NCI-H526 (cell line): ENCODE measurements around the gene THAP2.

Experiments
- DNase-seq, 2 experiments: peaks; one replicate each; lab custom pipeline; 2025; lab: John Stamatoyannopoulos, UW

THAP2 gene

GRCh38 chr12:71703206-71703605 is 39.1 kb downstream of the THAP2 start:
- DNase-seq = no peak

GRCh38 chr12:71704920-71705319 is 40.8 kb downstream of the THAP2 start:
- no peak for DNase-seq

GRCh38 chr12:71708658-71709057 is 44.6 kb downstream of the THAP2 start:
- no peak for DNase-seq

GRCh38 chr12:71710276-71711125 is 46.4 kb downstream of the THAP2 start:
- no peak for DNase-seq

GRCh38 chr12:71718611-71719010 is 54.5 kb downstream of the THAP2 start:
- no peak for DNase-seq

GRCh38 chr12:71719647-71720370 is 55.7 kb downstream of the THAP2 start:
- DNase-seq = no peak

- no peak for DNase-seq
Observed at GRCh38 chr12:71721783-71722505, 57.8 kb downstream of the THAP2 start.

- no peak for DNase-seq
Observed at GRCh38 chr12:71725011-71725410, 60.9 kb downstream of the THAP2 start.

GRCh38 chr12:71726548-71726947 is 62.4 kb downstream of the THAP2 start:
- DNase-seq = no peak

GRCh38 chr12:71727958-71728357 is 63.9 kb downstream of the THAP2 start:
- no peak for DNase-seq
